Esophagus muscularis mucosa (tissue), 3 donors: ENCODE data around the gene KIFAP3.

Source experiments
- CTCF ChIP-seq, 3 experiments: fragments of 200-600 bp in 2 of 3; fragments of 450-650 bp in 1 of 3; sonication (generic) in 2 of 3; IDR thresholded peaks; one replicate each; pipeline ENCODE4 v1.5.1; 2017 to 2019; ENCODE audit warnings: antibody characterized with exemption in 3 of 3, mild to moderate bottlenecking in 2 of 3, moderate library complexity in 1 of 3
- POLR2A ChIP-seq: fragments of 450-650 bp; IDR thresholded peaks from one replicate; pipeline ENCODE4 v1.6.1; 2017; ENCODE audit warnings: antibody characterized with exemption, moderate library complexity, mild to moderate bottlenecking, low read depth
- POLR2AphosphoS5 ChIP-seq, 2 donors: sonication (generic); formaldehyde crosslinking; IDR thresholded peaks; one replicate each; pipeline ENCODE4 v1.6.1; 2017; ENCODE audit warnings: antibody characterized with exemption in 2 of 2

GRCh38 chr1:169985757-169986156, 88.7 kb downstream of the KIFAP3 start:
- TF ChIP-seq CTCF (IDR thresholded peaks at IDR 0.05) = no peak
- no peak for TF ChIP-seq POLR2A
- TF ChIP-seq POLR2AphosphoS5 (IDR thresholded peaks at IDR 0.05) = no peak
